Endothelial cell (in vitro differentiated cells): Measurements from ENCODE around the gene KLHL30. TPM values are rescaled to one million over a fixed set of nuclear protein-coding genes. Genes with fewer than 3 reads are reported as not detected.

Experiments used
- DNase-seq: peaks from one replicate; pipeline ENCODE4 v3.0.0; 2021; ENCODE audit warnings: low spot score
- H3K27ac Mint-ChIP-seq: one replicate; pipeline ENCODE4 v1.8.0; 2021; ENCODE audit warnings: mixed read lengths, inconsistent platforms; ENCODE audit not compliant: unreplicated experiment
- H3K27me3 Mint-ChIP-seq: one replicate; pipeline ENCODE4 v1.8.0; 2021; ENCODE audit warnings: mild to moderate bottlenecking, moderate library complexity, mixed read lengths, inconsistent platforms; ENCODE audit not compliant: unreplicated experiment
- H3K36me3 Mint-ChIP-seq: one replicate; pipeline ENCODE4 v1.8.0; 2021; ENCODE audit warnings: mild to moderate bottlenecking, low read depth, mixed read lengths, inconsistent platforms; ENCODE audit not compliant: unreplicated experiment
- H3K4me1 Mint-ChIP-seq: one replicate; pipeline ENCODE4 v1.8.0; 2021; ENCODE audit warnings: mild to moderate bottlenecking, mixed read lengths, inconsistent platforms; ENCODE audit not compliant: unreplicated experiment
- H3K4me3 Mint-ChIP-seq: one replicate; pipeline ENCODE4 v1.8.0; 2021; ENCODE audit warnings: mild to moderate bottlenecking, mixed read lengths, inconsistent platforms; ENCODE audit not compliant: unreplicated experiment
- H3K9me3 Mint-ChIP-seq: one replicate; pipeline ENCODE4 v1.8.0; 2021; ENCODE audit warnings: mixed read lengths, inconsistent platforms; ENCODE audit not compliant: unreplicated experiment
- total RNA-seq: library from RNA; stranded (reverse); fragmentation: NEBNext Ultra II Directional; extraction: Animal tissue kit (Norgen Biotek cat#: 25700); gene quantifications from one replicate; pipeline ENCODE4 v1.2.1, GENCODE V29; 2021; ENCODE audit not compliant: unreplicated experiment
- TF ChIP-seq, protein P1 (sequence below): fragments of 200-600 bp; sonication (generic); IDR thresholded peaks from one replicate; pipeline ENCODE4 v1.5.0; 2021; ENCODE audit warnings: antibody characterized with exemption; ENCODE audit not compliant: unreplicated experiment

The KLHL30 gene
- total RNA-seq, 1 donor from 2014 or later, result not detected

- Mint-ChIP-seq H3K27ac (no peak overlapping the region), H3K4me3 (no peak overlapping the region), H3K9me3 (no peaks in the 10 kb centered on the region), H3K4me1 (peaks cover 6% of the 10 kb centered on the region), H3K36me3 (no peaks in the 10 kb centered on the region), H3K27me3 (peaks cover 9% of the 10 kb centered on the region)
- TF ChIP-seq, protein P1, sequence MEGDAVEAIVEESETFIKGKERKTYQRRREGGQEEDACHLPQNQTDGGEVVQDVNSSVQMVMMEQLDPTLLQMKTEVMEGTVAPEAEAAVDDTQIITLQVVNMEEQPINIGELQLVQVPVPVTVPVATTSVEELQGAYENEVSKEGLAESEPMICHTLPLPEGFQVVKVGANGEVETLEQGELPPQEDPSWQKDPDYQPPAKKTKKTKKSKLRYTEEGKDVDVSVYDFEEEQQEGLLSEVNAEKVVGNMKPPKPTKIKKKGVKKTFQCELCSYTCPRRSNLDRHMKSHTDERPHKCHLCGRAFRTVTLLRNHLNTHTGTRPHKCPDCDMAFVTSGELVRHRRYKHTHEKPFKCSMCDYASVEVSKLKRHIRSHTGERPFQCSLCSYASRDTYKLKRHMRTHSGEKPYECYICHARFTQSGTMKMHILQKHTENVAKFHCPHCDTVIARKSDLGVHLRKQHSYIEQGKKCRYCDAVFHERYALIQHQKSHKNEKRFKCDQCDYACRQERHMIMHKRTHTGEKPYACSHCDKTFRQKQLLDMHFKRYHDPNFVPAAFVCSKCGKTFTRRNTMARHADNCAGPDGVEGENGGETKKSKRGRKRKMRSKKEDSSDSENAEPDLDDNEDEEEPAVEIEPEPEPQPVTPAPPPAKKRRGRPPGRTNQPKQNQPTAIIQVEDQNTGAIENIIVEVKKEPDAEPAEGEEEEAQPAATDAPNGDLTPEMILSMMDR, result no peak
- DNase-seq, result no peak
Measured at GRCh38 chr2:238103465-238104225, 34.8 kb upstream of the KLHL30 start.

DNA sequence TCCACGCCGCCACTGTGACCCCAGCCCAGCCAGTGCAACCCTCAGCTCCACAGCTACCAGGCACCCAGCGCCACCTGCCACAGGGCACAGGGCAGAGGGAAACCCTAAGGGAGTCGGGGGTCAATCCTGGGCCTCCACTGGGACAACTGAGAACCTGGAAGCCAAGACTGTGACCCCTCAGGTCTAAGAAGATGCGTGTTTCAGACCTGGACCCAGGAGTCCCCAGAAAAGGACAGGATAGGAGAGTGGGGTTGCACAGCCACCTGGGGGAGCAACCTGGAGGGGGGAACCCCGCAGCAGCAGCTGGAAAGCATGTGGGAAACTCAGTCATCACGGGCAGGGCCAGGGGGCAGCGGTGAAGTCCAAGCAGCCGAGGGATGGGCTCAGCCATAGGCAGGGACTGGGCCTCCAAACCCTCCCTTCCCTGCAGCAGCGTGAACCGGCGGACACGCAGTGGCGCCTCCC lies 34.2 kb upstream of the KLHL30 start:
- DNase-seq, result no peak
- no peak overlapping the region for H3K27ac Mint-ChIP-seq
- no peaks in the 10 kb centered on the region for H3K36me3 Mint-ChIP-seq
- no peaks in the 10 kb centered on the region for H3K9me3 Mint-ChIP-seq
- TF ChIP-seq, protein P1, result no peak
- H3K4me1 Mint-ChIP-seq, result peaks cover under 1% of the 10 kb centered on the region
- H3K4me3 Mint-ChIP-seq, result no peak overlapping the region
- H3K27me3 Mint-ChIP-seq, result peaks cover 4% of the 10 kb centered on the region

DNA sequence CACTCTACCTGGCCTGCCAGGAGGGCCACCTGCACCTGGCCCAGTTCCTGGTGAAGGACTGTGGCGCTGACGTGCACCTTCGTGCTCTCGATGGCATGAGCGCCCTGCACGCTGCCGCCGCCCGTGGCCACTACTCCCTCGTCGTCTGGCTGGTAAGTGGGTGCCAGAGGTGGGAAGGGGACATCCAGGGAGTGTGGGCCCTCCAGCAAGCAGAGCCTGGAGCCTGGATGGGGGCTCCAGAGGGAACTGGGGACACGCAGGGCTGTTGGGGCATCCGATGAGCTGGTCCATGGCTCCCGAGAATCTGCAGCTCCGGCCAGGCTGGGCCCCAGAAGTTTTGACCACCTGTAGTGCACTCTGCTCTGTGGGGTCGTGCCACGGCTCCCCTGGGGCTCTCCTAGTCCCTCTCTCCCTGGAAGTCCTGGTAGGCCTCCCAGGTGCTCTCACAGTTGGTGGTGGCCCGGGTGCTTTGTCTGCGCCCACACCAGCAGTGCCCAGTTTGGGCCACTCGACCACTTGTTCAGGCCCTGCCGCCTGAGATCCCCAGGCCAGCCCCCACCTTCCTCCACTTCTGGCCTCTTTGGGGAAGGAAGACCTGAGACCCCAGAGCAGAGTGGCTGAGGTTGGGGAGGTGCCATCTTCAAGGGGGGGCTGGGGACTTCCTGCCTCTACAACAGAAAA lies 33.6 kb upstream of the KLHL30 start:
- no peaks in the 10 kb centered on the region for H3K9me3 Mint-ChIP-seq
- H3K27ac Mint-ChIP-seq, result no peak overlapping the region
- no peak for DNase-seq
- H3K36me3 Mint-ChIP-seq, result no peaks in the 10 kb centered on the region
- no peaks in the 10 kb centered on the region for H3K4me1 Mint-ChIP-seq
- TF ChIP-seq, protein P1, result no peak
- peaks cover 5% of the 10 kb centered on the region for H3K27me3 Mint-ChIP-seq
- no peak overlapping the region for H3K4me3 Mint-ChIP-seq

GRCh38 chr2:238105506-238106338 lies 32.7 kb upstream of the KLHL30 start:
- no peaks in the 10 kb centered on the region for H3K36me3 Mint-ChIP-seq
- no peak for DNase-seq
- no peaks in the 10 kb centered on the region for H3K4me1 Mint-ChIP-seq
- TF ChIP-seq, protein P1, result no peak
- no peak overlapping the region for H3K4me3 Mint-ChIP-seq
- H3K27me3 Mint-ChIP-seq, result peaks cover 5% of the 10 kb centered on the region
- no peaks in the 10 kb centered on the region for H3K9me3 Mint-ChIP-seq
- no peak overlapping the region for H3K27ac Mint-ChIP-seq
